C1 segment of cervical spinal cord (tissue), 14 donors: Measurements from ENCODE around the gene PRRX2.
"Not testable (repeated sequence)": the region's sequence is repeated elsewhere in the genome, so short reads cannot be mapped to it uniquely, and the experiment has no call there.

Experiments
- DNase-seq, 14 donors: peaks; one replicate each; lab custom pipeline; 2025; lab: John Stamatoyannopoulos, UW

Gene PRRX2

GRCh38 chr9:129756191-129756590 lies 90.7 kb downstream of the PRRX2 start:
- DNase-seq, result no peak

DNA sequence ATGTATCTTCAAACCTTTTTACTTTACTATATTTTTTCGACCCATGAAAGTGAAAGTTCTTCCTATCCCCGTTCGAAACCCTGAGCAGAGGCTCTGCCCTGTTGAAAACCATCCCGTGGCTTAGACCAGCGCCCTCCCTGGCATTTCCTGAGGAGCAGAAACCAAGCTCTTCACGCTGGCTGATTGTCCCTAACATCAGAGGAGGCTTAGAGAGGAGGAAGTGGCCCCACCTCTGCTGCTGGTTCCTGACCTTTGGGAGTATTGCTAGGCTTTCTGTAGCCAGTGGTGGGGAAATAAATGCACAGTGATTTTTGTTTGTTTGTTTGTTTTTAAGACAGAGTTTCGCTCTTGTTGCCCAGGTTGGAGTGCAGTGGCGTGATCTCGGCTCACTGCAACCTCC lies 91.6 kb downstream of the PRRX2 start:
- no peak for DNase-seq

GRCh38 chr9:129759319-129759718 lies 93.9 kb downstream of the PRRX2 start:
- no peak for DNase-seq

- DNase-seq, result no peak
Measured at GRCh38 chr9:129759804-129760502, 94.5 kb downstream of the PRRX2 start.

- DNase-seq, result not testable (repeated sequence)
Measured at GRCh38 chr9:129760784-129761183, 95.3 kb downstream of the PRRX2 start.

DNA sequence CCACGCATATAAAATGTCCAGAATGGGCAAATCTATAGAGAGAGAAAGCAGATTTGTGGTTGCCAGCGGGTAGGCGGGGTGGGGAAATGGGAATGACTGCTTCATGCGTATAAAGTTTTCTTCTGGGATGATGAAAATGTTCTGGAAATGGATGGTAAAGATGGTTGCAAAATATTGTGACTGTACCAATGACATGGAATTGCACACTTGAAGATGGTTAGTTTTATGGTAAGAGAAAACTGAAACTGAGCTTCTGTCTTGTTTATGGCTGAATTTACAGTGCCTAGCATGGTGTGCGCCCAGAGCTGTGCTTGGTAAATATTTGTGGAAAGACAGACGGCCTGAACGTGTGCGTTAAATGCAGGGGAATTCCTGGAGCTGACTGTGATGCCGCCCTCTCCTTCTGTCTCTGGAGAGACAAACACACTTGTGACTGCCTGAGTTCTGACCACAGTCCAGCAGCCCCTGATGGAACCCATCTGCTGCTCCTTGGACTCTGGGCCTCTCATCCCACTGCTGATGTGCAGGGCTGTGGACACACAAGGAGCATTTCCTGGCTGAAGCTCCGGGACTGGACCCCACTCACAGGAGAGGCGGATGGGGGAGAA lies 96.0 kb downstream of the PRRX2 start:
- DNase-seq, result no peak

DNA sequence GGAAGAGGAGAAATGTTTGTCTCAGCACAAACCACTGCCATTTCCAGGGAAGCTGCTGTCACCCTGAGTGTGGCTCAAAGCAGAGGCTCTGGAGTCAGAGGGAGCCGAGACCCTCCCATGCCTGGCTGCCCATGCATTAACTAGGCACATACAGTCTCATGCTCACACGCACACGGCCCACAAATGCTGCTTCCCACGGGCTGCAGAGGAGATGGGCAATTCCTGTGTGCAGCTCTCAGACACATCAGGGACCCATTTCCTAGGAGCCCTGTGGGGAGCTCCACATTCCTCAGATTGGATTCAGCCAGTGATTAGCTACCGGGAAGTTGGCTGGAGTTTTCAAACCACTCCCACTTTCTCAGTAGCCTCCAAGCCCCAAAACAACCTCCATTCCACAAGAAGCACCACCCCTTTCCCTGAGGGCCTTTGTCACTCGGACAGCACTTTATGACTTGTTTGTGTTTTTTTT lies 96.5 kb downstream of the PRRX2 start:
- no peak for DNase-seq

GRCh38 chr9:129762370-129762984 lies 97.0 kb downstream of the PRRX2 start:
- not testable (repeated sequence) for DNase-seq

GRCh38 chr9:129762985-129763926 lies 97.8 kb downstream of the PRRX2 start:
- DNase-seq, result no peak

DNA sequence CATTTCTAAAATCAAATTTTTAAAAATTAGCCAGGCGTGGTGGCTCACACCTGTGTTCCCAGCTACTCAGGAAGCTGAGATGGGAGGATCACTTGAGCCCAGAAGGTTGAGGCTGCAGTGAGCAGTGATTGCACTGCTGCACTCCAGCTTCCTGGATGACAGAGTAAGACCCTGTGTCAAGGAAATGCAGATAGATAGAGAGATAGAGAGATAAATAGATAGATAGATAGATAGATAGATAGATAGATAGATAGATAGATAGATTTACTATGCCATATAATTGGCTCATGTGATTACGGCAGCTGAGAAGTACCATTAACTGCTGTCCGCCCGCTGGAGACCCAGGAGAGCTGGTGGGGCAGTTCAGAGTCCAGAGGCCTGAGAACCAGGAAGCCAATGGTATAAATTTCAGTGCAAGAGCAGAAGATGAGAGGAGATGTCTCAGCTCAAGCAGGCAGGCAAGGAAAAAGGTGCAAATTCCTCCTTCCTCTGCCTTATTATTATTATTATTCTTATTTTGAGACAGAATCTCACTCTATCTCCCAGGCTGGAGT lies 100.4 kb downstream of the PRRX2 start:
- DNase-seq, result no peak

GRCh38 chr9:129768486-129768885 lies 103.0 kb downstream of the PRRX2 start:
- no peak for DNase-seq

DNA sequence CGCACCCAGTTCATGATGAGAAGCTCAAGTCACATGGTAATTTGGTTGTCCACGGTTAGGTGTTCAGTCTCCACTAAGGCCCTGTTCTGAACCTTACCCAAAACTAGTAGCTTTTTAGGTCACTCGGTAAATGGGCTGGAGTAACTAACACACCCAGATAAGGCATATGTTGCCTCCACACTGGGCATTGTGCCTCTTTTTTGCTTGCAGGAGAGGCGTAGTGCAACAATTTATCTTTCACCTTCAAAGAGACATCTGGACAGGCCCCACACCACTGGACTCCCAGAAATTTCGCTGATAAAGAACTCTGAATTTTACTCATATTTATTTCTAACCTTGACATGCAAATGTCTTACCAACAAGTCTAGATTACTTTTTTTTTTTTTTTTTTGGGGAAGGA lies 104.2 kb downstream of the PRRX2 start:
- DNase-seq, result no peak

- no peak for DNase-seq
Measured at GRCh38 chr9:129770741-129771140, 105.3 kb downstream of the PRRX2 start.
